SK-N-SH (cell line): Measurements from ENCODE around the gene TGM3.

Experiments used
- MXI1 ChIP-seq: IDR thresholded peaks from 2 replicates; pipeline ENCODE4 v1.6.1; 2012; ENCODE audit warnings: mild to moderate bottlenecking, low read depth, low read length, improper control_type of control experiment
- RCOR1 ChIP-seq: fragments of 150-350 bp; IDR thresholded peaks from 2 replicates; pipeline ENCODE4 v1.6.1; 2017; ENCODE audit warnings: antibody characterized with exemption, low read length
- SMC3 ChIP-seq: IDR thresholded peaks from 2 replicates; pipeline ENCODE4 v1.6.1; 2012; ENCODE audit warnings: low read depth, low read length, improper control_type of control experiment
- YY1 ChIP-seq: IDR thresholded peaks from 2 replicates; pipeline ENCODE4 v1.4.0; 2012; ENCODE audit warnings: low read depth, mild to moderate bottlenecking
- TF ChIP-seq, protein P1 (sequence below): fragments of 200-600 bp; sonication (generic); IDR thresholded peaks from 2 replicates; pipeline ENCODE4 v1.6.1; 2017; ENCODE audit warnings: antibody characterized with exemption, mild to moderate bottlenecking, moderate library complexity
- TF ChIP-seq, protein P2 (sequence below): IDR thresholded peaks from 2 replicates; pipeline ENCODE4; 2012
- TF ChIP-seq, protein P3 (sequence below): IDR thresholded peaks from 2 replicates; pipeline ENCODE4 v1.4.0; 2012; ENCODE audit warnings: low read depth

DNA sequence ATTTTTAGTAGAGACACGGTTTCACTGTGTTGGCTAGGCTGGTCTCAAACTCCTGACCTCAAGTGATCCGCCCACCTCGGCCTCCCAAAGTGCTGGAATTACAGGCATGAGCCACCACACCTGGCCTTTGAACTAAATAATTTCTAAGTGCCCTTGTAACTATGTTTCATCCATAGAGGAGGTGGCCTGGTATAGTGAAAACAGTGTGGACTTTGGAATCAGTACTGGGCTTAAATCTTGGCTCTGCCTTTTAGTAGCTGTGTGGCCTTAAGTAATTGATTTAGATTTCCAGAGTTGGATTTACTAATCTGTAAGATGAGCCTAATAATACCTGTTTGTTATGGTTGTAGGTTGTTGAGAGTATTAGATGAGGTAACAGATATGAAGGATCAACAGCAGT is 14.2 kb upstream of the TGM3 start:
- TF ChIP-seq SMC3 (no peak), MXI1 (no peak), RCOR1 (no peak), YY1 (no peak)
- TF ChIP-seq, protein P1, sequence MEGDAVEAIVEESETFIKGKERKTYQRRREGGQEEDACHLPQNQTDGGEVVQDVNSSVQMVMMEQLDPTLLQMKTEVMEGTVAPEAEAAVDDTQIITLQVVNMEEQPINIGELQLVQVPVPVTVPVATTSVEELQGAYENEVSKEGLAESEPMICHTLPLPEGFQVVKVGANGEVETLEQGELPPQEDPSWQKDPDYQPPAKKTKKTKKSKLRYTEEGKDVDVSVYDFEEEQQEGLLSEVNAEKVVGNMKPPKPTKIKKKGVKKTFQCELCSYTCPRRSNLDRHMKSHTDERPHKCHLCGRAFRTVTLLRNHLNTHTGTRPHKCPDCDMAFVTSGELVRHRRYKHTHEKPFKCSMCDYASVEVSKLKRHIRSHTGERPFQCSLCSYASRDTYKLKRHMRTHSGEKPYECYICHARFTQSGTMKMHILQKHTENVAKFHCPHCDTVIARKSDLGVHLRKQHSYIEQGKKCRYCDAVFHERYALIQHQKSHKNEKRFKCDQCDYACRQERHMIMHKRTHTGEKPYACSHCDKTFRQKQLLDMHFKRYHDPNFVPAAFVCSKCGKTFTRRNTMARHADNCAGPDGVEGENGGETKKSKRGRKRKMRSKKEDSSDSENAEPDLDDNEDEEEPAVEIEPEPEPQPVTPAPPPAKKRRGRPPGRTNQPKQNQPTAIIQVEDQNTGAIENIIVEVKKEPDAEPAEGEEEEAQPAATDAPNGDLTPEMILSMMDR, result no peak
- TF ChIP-seq, protein P2, sequence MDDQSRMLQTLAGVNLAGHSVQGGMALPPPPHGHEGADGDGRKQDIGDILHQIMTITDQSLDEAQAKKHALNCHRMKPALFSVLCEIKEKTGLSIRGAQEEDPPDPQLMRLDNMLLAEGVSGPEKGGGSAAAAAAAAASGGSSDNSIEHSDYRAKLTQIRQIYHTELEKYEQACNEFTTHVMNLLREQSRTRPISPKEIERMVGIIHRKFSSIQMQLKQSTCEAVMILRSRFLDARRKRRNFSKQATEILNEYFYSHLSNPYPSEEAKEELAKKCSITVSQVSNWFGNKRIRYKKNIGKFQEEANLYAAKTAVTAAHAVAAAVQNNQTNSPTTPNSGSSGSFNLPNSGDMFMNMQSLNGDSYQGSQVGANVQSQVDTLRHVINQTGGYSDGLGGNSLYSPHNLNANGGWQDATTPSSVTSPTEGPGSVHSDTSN, result no peak
- TF ChIP-seq, protein P3, sequence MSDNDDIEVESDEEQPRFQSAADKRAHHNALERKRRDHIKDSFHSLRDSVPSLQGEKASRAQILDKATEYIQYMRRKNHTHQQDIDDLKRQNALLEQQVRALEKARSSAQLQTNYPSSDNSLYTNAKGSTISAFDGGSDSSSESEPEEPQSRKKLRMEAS, result no peak
